Brain microvascular endothelial cell (primary cell): Measurements from ENCODE around the gene LEMD1.

Experiments
- DNase-seq: peaks from one replicate; pipeline ENCODE4 v3.0.0-alpha.2; 2020
- H3K27ac ChIP-seq: fragments of 250-450 bp; sonication (Bioruptor Pico); 2 replicates; pipeline ENCODE4 v1.5.1; 2020; ENCODE audit warnings: mild to moderate bottlenecking, moderate library complexity
- H3K27me3 ChIP-seq: fragments of 250-450 bp; sonication (Bioruptor Pico); replicated peaks from 2 replicates; pipeline ENCODE4 v1.5.1; 2020; ENCODE audit warnings: mild to moderate bottlenecking
- H3K36me3 ChIP-seq: fragments of 250-450 bp; sonication (Bioruptor Pico); replicated peaks from 2 replicates; pipeline ENCODE4 v1.5.1; 2020; ENCODE audit warnings: mild to moderate bottlenecking
- H3K4me3 ChIP-seq: 2 replicates; pipeline ENCODE4 v1.5.1; 2011; ENCODE audit warnings: low read depth, mild to moderate bottlenecking, control low read depth, low read length, moderate library complexity
- in situ Hi-C: cut with HindIII; loops from 2 replicates; pipeline ENCODE4 v1.10.0; 2017; ENCODE audit warnings: low sequenced_read_pairs, low pct_ligation_motif_present
- TF ChIP-seq, protein P1 (sequence below): IDR thresholded peaks from 2 replicates; pipeline ENCODE4 v1.5.1; 2011; ENCODE audit warnings: low read depth, mild to moderate bottlenecking, moderate library complexity, low read length, control low read depth, inconsistent platforms; ENCODE audit errors: missing control alignments

The LEMD1 gene

DNA sequence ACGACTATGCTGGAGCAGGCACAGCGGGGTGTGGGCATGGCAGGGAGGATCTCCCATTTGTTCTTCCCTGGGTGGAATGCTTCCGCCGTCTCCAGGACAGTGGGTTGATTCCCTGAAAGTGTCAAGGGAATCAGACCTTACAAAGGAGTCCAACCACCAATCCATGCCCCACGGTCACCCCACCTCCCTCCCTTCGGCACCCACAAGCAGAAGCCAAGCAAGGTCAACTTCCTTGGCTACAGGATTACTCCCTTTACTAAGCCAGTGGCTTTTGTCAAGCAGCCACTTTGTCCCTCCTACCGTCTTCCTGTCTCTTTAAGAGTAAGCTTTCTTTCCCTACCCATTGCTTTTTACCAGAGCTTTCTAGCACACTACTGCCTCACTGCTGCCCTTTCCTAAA lies 84.4 kb downstream of the LEMD1 start:
- H3K27me3 ChIP-seq = peaks cover 8% of the 10 kb centered on the region

DNA sequence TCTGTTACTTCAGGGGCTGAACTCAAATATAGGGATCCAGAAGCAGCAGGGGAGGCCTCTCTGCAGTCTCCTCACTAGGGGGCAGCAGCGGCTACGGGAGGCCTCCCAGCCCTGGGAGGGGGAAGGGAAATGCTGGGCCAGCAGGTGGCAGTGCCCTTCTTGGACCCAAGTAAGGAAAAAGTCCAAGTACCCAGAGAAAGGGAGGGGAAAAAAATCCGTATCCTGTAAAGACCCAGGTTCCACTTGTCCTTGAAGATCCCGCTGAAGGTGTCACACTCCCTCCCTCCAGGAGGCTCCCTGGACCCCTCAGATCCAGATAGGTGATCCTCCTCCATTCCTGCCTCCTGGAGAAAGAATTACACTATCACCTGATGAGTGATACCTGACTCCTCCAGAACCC lies 86.2 kb downstream of the LEMD1 start:
- in situ Hi-C loops = no loop called here
- Histone ChIP-seq H3K27me3 (peaks cover 8% of the 10 kb centered on the region), H3K27ac (no peak overlapping the region), H3K36me3 (no peaks in the 10 kb centered on the region), H3K4me3 (no peak overlapping the region)
- TF ChIP-seq, protein P1, sequence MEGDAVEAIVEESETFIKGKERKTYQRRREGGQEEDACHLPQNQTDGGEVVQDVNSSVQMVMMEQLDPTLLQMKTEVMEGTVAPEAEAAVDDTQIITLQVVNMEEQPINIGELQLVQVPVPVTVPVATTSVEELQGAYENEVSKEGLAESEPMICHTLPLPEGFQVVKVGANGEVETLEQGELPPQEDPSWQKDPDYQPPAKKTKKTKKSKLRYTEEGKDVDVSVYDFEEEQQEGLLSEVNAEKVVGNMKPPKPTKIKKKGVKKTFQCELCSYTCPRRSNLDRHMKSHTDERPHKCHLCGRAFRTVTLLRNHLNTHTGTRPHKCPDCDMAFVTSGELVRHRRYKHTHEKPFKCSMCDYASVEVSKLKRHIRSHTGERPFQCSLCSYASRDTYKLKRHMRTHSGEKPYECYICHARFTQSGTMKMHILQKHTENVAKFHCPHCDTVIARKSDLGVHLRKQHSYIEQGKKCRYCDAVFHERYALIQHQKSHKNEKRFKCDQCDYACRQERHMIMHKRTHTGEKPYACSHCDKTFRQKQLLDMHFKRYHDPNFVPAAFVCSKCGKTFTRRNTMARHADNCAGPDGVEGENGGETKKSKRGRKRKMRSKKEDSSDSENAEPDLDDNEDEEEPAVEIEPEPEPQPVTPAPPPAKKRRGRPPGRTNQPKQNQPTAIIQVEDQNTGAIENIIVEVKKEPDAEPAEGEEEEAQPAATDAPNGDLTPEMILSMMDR = peak; percentile 100
- DNase-seq = peak; percentile 45

More for the DNA sequence above, 84.4 kb downstream of the LEMD1 start:
- no peak for DNase-seq
- H3K4me3 ChIP-seq = no peak overlapping the region
- TF ChIP-seq, protein P1 = no peak
- no peak overlapping the region for H3K27ac ChIP-seq
- no peaks in the 10 kb centered on the region for H3K36me3 ChIP-seq
- in situ Hi-C loops = no loop called here

DNA sequence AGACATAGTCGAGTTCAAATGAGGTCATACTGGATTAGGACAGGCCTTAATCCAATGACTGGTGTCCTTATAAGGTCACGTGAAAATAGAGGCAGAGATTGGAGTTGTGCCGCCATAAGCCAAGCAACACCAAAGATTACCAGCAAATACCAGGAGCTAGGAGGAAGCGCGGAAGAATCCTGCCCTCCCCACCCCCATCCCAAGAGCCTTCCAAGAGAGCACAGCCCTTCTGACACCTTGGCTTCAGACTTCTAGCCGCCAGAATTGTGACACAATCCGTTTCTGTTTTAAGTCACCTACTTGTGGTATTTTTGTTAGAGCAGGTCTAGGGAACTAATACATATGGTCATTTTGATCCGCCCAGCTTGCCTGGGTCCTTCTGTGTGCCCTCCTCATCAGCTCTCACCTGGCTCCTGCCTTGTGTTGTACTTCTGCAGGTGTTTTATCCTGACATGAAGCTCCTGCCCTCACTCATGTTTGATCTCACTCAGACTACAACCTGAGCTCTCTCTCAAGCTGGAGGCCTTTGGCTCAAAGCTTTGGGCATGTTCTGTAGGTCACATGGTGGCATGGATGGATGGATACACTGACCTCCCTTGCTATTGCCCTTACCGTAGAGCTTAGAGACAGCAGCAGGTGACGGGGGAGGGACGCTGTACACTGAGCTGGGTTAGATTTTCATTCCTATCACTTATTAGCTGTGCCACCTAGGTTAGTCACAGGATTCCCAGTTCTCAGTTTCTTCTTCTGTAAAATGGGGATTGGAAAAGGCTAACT lies 89.7 kb downstream of the LEMD1 start:
- Histone ChIP-seq H3K27ac (no peak overlapping the region), H3K27me3 (peaks cover 7% of the 10 kb centered on the region), H3K4me3 (no peak overlapping the region), H3K36me3 (no peaks in the 10 kb centered on the region)
- DNase-seq = no peak
- TF ChIP-seq, protein P1 = no peak
- in situ Hi-C loops = no loop called here
